ENCODE results near the gene MAPKAP1.

DNA sequence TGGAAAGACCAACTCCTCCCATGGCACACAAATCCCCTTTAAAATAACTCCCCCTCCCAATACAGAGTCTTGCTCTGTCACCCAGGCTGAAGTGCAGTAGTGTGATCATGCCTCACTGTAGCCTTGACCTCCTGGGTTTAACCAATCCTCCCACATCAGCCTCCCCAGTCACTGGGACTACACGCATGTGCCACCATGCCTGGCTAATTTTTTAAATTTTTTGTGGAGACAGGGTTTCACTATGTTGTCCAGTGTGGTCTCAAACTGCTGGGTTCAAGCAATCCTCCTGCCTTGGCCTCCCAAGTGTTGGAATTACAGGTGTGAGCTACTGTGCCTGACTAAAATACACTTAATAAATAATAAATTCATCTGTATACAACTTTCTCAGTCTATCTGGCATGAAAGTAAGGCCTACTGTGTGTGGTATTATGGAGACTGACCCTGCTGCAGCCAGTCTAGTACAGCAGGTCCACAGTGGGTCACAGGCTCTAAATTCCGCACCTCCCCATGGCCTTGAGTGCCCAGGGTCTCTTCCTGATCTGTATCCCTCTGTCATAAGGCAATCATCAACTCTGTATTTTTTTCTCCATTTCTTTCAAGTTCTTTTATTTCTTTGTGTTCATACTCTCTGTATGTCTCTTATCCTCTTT lies 169.4 kb downstream of the MAPKAP1 start:
- no peak for TF ChIP-seq ZNF274 (IDR thresholded peaks at IDR 0.05; ENCODE audit: low read depth, low read length)
- TF ChIP-seq YY1 (IDR thresholded peaks at IDR 0.05; ENCODE audit: insufficient read depth, insufficient read length) = no peak
- TF ChIP-seq SUZ12 (IDR thresholded peaks at IDR 0.05; ENCODE audit: extremely low read depth, insufficient read depth, insufficient read length) = no peak
